Measurements from ENCODE around the gene MEGF6.

Gene MEGF6

GRCh38 chr1:3546048-3546384 is 65.3 kb downstream of the MEGF6 start:
- TF ChIP-seq ZNF70 (CRISPR knock-in tag; IDR thresholded peaks at IDR 0.05): no peak
- no peak for TF ChIP-seq SNAI2 (CRISPR knock-in tag; IDR thresholded peaks at IDR 0.05)
- no peak for TF ChIP-seq TOX (CRISPR knock-in tag; IDR thresholded peaks at IDR 0.05; ENCODE audit: borderline replicate concordance)
- TF ChIP-seq BACH2 (CRISPR knock-in tag; IDR thresholded peaks at IDR 0.05; ENCODE audit: borderline replicate concordance): no peak
- TF ChIP-seq ZNF565 (CRISPR knock-in tag; conservative IDR thresholded peaks at IDR 0.05; ENCODE audit: low read depth): no peak
- no peak for TF ChIP-seq PATZ1 (CRISPR knock-in tag; IDR thresholded peaks at IDR 0.05; ENCODE audit: borderline replicate concordance)
- no peak for ATAC-seq

GRCh38 chr1:3545363-3546047 is 65.8 kb downstream of the MEGF6 start:
- TF ChIP-seq ESRRG (CRISPR knock-in tag; IDR thresholded peaks at IDR 0.05) (no peak), RARB (CRISPR knock-in tag; IDR thresholded peaks at IDR 0.05) (no peak), SNAI2 (CRISPR knock-in tag; IDR thresholded peaks at IDR 0.05) (no peak), TCF4 (CRISPR knock-in tag; IDR thresholded peaks at IDR 0.05; ENCODE audit: borderline replicate concordance) (no peak), ZNF70 (CRISPR knock-in tag; IDR thresholded peaks at IDR 0.05) (no peak), TOX (CRISPR knock-in tag; IDR thresholded peaks at IDR 0.05; ENCODE audit: borderline replicate concordance) (no peak), ZNF565 (CRISPR knock-in tag; conservative IDR thresholded peaks at IDR 0.05; ENCODE audit: low read depth) (no peak), TSHZ2 (CRISPR knock-in tag; IDR thresholded peaks at IDR 0.05) (no peak), ARNTL (CRISPR knock-in tag; IDR thresholded peaks at IDR 0.05; ENCODE audit: borderline replicate concordance, low read depth) (no peak), BACH2 (CRISPR knock-in tag; IDR thresholded peaks at IDR 0.05; ENCODE audit: borderline replicate concordance) (no peak), ZNF8 (CRISPR knock-in tag; IDR thresholded peaks at IDR 0.05) (no peak)
- TF ChIP-seq, protein P1, sequence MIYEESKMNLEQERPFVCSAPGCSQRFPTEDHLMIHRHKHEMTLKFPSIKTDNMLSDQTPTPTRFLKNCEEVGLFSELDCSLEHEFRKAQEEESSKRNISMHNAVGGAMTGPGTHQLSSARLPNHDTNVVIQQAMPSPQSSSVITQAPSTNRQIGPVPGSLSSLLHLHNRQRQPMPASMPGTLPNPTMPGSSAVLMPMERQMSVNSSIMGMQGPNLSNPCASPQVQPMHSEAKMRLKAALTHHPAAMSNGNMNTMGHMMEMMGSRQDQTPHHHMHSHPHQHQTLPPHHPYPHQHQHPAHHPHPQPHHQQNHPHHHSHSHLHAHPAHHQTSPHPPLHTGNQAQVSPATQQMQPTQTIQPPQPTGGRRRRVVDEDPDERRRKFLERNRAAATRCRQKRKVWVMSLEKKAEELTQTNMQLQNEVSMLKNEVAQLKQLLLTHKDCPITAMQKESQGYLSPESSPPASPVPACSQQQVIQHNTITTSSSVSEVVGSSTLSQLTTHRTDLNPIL (CRISPR knock-in tag; IDR thresholded peaks at IDR 0.05; ENCODE audit: low read depth): no peak
- TF ChIP-seq, protein P2, sequence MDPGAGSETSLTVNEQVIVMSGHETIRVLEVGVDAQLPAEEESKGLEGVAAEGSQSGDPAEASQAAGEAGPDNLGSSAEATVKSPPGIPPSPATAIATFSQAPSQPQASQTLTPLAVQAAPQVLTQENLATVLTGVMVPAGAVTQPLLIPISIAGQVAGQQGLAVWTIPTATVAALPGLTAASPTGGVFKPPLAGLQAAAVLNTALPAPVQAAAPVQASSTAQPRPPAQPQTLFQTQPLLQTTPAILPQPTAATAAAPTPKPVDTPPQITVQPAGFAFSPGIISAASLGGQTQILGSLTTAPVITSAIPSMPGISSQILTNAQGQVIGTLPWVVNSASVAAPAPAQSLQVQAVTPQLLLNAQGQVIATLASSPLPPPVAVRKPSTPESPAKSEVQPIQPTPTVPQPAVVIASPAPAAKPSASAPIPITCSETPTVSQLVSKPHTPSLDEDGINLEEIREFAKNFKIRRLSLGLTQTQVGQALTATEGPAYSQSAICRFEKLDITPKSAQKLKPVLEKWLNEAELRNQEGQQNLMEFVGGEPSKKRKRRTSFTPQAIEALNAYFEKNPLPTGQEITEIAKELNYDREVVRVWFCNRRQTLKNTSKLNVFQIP (CRISPR knock-in tag; IDR thresholded peaks at IDR 0.05; ENCODE audit: borderline replicate concordance, low read depth): no peak
- ATAC-seq: no peak

DNA sequence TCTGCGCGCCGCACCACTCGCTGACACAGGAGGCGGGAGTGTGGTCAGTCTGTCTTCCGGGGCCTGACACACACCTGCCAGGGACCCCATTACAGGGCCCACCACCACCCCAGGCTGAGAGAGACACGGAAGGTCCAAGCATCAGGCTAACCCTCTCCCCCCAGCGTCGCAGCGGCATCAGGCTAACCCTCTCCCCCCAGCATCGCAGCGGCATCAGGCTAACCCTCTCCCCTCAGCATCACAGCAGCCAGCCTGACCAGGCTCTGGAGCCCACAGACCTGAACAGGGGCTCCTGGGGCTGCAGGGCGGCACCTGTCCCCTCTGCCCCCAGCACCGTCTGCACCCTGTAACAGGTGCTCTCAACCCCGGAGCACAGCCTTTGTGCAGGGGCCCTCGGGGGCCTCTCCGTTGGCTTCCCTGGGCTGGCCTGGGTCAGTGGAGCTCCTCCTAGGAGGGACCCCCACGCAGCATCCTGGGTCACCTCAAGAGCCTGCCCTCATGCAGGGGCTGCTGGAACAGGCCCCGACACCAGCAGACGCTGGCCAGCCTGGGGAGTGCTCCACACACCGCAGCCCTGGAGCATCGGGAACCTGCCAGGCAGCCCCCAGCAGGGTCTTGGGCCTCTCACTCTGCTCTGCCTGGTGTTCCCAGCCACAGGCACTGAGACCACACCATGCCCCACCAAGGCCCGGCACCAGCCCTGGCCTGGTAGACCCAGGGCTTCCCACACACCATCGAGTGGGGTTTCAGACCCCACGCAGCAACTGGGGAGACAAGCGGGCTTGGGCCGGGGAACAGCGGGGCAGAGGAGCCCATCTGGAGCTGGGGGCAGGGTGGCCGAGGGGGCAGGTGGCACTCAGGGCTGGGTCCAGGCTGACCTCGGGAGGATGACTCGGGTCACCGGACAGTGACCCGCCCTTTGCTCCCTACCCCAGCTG is 67.0 kb downstream of the MEGF6 start:
- ATAC-seq: no peak
- TF ChIP-seq, protein P1 (CRISPR knock-in tag; IDR thresholded peaks at IDR 0.05; ENCODE audit: low read depth): no peak
- no peak for TF ChIP-seq ISL1 (CRISPR knock-in tag; IDR thresholded peaks at IDR 0.05)
- TF ChIP-seq, protein P3, sequence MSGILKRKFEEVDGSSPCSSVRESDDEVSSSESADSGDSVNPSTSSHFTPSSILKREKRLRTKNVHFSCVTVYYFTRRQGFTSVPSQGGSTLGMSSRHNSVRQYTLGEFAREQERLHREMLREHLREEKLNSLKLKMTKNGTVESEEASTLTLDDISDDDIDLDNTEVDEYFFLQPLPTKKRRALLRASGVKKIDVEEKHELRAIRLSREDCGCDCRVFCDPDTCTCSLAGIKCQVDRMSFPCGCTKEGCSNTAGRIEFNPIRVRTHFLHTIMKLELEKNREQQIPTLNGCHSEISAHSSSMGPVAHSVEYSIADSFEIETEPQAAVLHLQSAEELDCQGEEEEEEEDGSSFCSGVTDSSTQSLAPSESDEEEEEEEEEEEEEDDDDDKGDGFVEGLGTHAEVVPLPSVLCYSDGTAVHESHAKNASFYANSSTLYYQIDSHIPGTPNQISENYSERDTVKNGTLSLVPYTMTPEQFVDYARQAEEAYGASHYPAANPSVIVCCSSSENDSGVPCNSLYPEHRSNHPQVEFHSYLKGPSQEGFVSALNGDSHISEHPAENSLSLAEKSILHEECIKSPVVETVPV (CRISPR knock-in tag; IDR thresholded peaks at IDR 0.05): no peak
- TF ChIP-seq ZFP30 (CRISPR knock-in tag; IDR thresholded peaks at IDR 0.05): no peak
- no peak for TF ChIP-seq PATZ1 (CRISPR knock-in tag; IDR thresholded peaks at IDR 0.05; ENCODE audit: borderline replicate concordance)
- TF ChIP-seq ZNF565 (CRISPR knock-in tag; conservative IDR thresholded peaks at IDR 0.05; ENCODE audit: low read depth): no peak
- TF ChIP-seq, protein P2 (CRISPR knock-in tag; IDR thresholded peaks at IDR 0.05; ENCODE audit: borderline replicate concordance, low read depth): no peak
- TF ChIP-seq TOX (CRISPR knock-in tag; IDR thresholded peaks at IDR 0.05; ENCODE audit: borderline replicate concordance): no peak
- TF ChIP-seq GLIS3 (CRISPR knock-in tag; IDR thresholded peaks at IDR 0.05): no peak
- TF ChIP-seq ARNTL (CRISPR knock-in tag; IDR thresholded peaks at IDR 0.05; ENCODE audit: borderline replicate concordance, low read depth): no peak
- TF ChIP-seq ZFP3 (CRISPR knock-in tag; IDR thresholded peaks at IDR 0.05): no peak
- no peak for TF ChIP-seq CSDC2 (CRISPR knock-in tag; IDR thresholded peaks at IDR 0.05)
- no peak for TF ChIP-seq ESRRG (CRISPR knock-in tag; IDR thresholded peaks at IDR 0.05)

Data from SK-N-SH treated with all-trans-retinoic acid at 6 μM for 48 hours (cell line).